Natural killer cell (primary cell): ENCODE measurements around the gene IL1RAPL1. TPM values are rescaled to one million over a fixed set of nuclear protein-coding genes. Genes with fewer than 3 reads are reported as not detected.

ENCODE experiments used
- ATAC-seq, 3 donors: fragments of 150-1000 bp in 2 of 3; fragments of 200-7000 bp in 1 of 3; cut with Tn5 transposase; 1 replicate in 1 of 3; 2 replicates in 2 of 3; pipeline ENCODE4 v1.10.0; 2021; ENCODE audit warnings: mild to moderate bottlenecking in 2 of 3, moderate library complexity in 2 of 3
- DNase-seq, 2 donors: peaks; one replicate each; pipeline versions ENCODE4 v3.0.0 to v3.0.0-alpha.2; 2013 to 2021; ENCODE audit warnings: mixed read lengths in 1 of 2
- H3K27ac ChIP-seq: one replicate; pipeline ENCODE4 v1.5.1; 2013; ENCODE audit warnings: mild to moderate bottlenecking, low read length
- H3K27me3 ChIP-seq: one replicate; pipeline ENCODE4 v1.6.1; 2013; ENCODE audit warnings: low read length; ENCODE audit not compliant: control insufficient read depth, insufficient read depth
- H3K36me3 ChIP-seq: one replicate; pipeline ENCODE4 v1.6.1; 2013; ENCODE audit warnings: low read length; ENCODE audit not compliant: control insufficient read depth, insufficient read depth
- H3K4me1 ChIP-seq: one replicate; pipeline ENCODE4 v1.6.1; 2013; ENCODE audit warnings: low read length; ENCODE audit not compliant: control insufficient read depth, insufficient read depth
- H3K4me3 ChIP-seq: one replicate; pipeline ENCODE4 v1.5.1; 2013; ENCODE audit warnings: low read length
- H3K9me3 ChIP-seq: one replicate; pipeline ENCODE4 v1.6.1; 2013; ENCODE audit warnings: low read length; ENCODE audit not compliant: control insufficient read depth, insufficient read depth
- H3K27ac Mint-ChIP-seq, 2 donors: one replicate each; pipeline ENCODE4 v1.8.0; 2022; ENCODE audit warnings: mild to moderate bottlenecking in 2 of 2, mixed read lengths in 2 of 2, moderate library complexity in 1 of 2
- H3K27me3 Mint-ChIP-seq, 2 donors: one replicate each; pipeline ENCODE4 v1.8.0; 2022; ENCODE audit warnings: low read depth in 2 of 2, mixed read lengths in 2 of 2
- H3K36me3 Mint-ChIP-seq: one replicate; pipeline ENCODE4 v1.8.0; 2022; ENCODE audit warnings: mixed read lengths
- H3K4me1 Mint-ChIP-seq, 2 donors: one replicate each; pipeline ENCODE4 v1.8.0; 2022; ENCODE audit warnings: mixed read lengths in 2 of 2
- H3K4me3 Mint-ChIP-seq: one replicate; pipeline ENCODE4 v1.8.0; 2022; ENCODE audit warnings: mild to moderate bottlenecking, moderate library complexity, mixed read lengths
- H3K9me3 Mint-ChIP-seq, 2 donors: one replicate each; pipeline ENCODE4 v1.8.0; 2022; ENCODE audit warnings: mixed read lengths in 2 of 2
- WGBS: methylation state at CpG from one replicate; pipeline ENCODE4 v1.1.7; 2013; ENCODE audit warnings: missing lambda C conversion rate; ENCODE audit not compliant: insufficient coverage; 5-methylcytosine and 5-hydroxymethylcytosine counted together
- intact Hi-C: fragments of 100-400 bp; cut with micrococcal nuclease; formaldehyde crosslinking; loops from one replicate; pipeline ENCODE4 v1.14.2; 2022
- total RNA-seq, 4 donors: library from RNA; stranded (reverse); fragments of 120-200 nt in 1 of 4; gene quantifications; one replicate each; pipeline versions ENCODE4 v1.2.3 to v1.2.4, GENCODE V29; 2013 to 2022
- TF ChIP-seq, protein P1 (sequence below): fragments of 200-600 bp; IDR thresholded peaks from one replicate; pipeline ENCODE4 v1.8.0; 2022; ENCODE audit warnings: antibody characterized with exemption

The IL1RAPL1 gene
- total RNA-seq, 3 donors from 2014 or later (not counting 1 experiment from before 2014, with no cell fraction given), result not detected

DNA sequence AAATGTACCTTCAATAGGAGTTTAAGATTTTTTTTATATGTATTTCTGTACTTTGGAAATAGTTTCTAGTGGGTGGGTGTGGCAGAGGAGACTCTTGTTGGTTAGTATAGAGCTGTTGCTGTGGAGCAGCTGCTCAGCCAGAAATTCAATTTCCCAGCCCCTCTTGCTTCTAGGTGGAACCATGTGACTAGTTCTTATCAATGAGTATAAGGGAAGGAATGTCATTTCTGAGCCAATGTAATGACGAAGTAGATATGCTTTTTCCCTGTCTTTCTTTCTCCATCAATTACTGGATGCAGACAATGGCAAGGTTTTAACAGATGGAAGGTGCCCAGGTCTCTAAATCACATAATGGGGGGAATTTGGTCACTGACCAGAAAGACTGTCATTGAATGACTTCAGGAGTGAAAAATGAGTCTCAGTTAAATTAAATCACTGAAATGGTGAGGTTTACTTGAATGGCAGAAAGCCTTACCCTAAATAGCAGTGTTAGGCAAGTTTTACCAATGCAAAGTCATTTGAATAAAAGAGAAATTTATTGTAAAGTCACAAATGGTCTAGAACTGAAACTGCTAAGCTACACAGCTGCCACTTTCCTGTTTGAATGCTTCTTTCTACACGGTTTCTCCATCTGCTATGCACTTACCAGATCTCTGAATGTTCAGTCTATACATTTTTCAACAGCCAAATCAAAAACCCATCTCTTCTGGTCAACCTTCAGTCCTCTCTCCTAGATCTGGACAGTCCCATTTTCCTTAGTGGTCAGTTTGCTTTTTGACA, 832.7 kb downstream of the IL1RAPL1 start:
- no peak overlapping the region for H3K4me3 Mint-ChIP-seq
- no peak for ATAC-seq
- 33% methylated on average over 1 of the region's 2 CpGs for WGBS
- H3K9me3 ChIP-seq, result no peaks in the 10 kb centered on the region
- H3K27ac ChIP-seq, result no peak overlapping the region
- no peak overlapping the region for H3K4me3 ChIP-seq
- intact Hi-C loops, result no loop called here
- H3K4me1 Mint-ChIP-seq, result no peaks in the 10 kb centered on the region
- H3K9me3 Mint-ChIP-seq, result peaks cover 4 to 12% of the 10 kb centered on the region in 2 donors
- H3K36me3 Mint-ChIP-seq, result no peaks in the 10 kb centered on the region
- no peak overlapping the region for H3K27ac Mint-ChIP-seq
- DNase-seq, result no peak
- no peaks in the 10 kb centered on the region for H3K27me3 Mint-ChIP-seq
- H3K36me3 ChIP-seq, result no peaks in the 10 kb centered on the region
- no peaks in the 10 kb centered on the region for H3K4me1 ChIP-seq
- no peaks in the 10 kb centered on the region for H3K27me3 ChIP-seq
- TF ChIP-seq, protein P1, sequence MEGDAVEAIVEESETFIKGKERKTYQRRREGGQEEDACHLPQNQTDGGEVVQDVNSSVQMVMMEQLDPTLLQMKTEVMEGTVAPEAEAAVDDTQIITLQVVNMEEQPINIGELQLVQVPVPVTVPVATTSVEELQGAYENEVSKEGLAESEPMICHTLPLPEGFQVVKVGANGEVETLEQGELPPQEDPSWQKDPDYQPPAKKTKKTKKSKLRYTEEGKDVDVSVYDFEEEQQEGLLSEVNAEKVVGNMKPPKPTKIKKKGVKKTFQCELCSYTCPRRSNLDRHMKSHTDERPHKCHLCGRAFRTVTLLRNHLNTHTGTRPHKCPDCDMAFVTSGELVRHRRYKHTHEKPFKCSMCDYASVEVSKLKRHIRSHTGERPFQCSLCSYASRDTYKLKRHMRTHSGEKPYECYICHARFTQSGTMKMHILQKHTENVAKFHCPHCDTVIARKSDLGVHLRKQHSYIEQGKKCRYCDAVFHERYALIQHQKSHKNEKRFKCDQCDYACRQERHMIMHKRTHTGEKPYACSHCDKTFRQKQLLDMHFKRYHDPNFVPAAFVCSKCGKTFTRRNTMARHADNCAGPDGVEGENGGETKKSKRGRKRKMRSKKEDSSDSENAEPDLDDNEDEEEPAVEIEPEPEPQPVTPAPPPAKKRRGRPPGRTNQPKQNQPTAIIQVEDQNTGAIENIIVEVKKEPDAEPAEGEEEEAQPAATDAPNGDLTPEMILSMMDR, result no peak

DNA sequence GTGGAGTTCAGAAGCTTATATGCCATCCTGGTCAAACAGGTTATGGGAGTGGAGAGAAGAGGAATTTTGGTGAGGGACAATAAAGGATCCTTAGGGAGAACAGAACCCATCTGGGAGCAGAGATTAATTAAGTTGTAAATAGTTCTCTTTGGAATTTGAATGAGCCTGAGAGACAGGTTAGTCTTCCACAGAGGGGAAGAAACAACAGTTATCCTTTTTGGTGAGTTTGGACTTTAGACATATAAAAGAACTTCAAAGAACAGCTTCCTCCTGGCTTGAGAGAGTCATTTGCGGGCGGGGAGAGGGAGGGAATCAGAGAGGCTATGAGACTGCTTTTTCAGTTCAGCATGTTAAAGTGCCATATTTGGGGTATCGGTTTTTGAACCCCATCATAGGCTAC, 834.8 kb downstream of the IL1RAPL1 start:
- Mint-ChIP-seq H3K27ac (no peak overlapping the region), H3K4me1 (no peaks in the 10 kb centered on the region), H3K9me3 (peaks cover 2 to 12% of the 10 kb centered on the region in 2 donors), H3K36me3 (no peaks in the 10 kb centered on the region), H3K27me3 (no peaks in the 10 kb centered on the region), H3K4me3 (no peak overlapping the region)
- Histone ChIP-seq H3K4me1 (no peaks in the 10 kb centered on the region), H3K27me3 (no peaks in the 10 kb centered on the region), H3K9me3 (no peaks in the 10 kb centered on the region), H3K27ac (no peak overlapping the region), H3K36me3 (no peaks in the 10 kb centered on the region), H3K4me3 (no peak overlapping the region)
- ATAC-seq (no peak), DNase-seq (no peak)
- intact Hi-C loops, result no loop called here
- WGBS, result 100% methylated on average over 1 of the region's 3 CpGs
- TF ChIP-seq, protein P1, result no peak

DNA sequence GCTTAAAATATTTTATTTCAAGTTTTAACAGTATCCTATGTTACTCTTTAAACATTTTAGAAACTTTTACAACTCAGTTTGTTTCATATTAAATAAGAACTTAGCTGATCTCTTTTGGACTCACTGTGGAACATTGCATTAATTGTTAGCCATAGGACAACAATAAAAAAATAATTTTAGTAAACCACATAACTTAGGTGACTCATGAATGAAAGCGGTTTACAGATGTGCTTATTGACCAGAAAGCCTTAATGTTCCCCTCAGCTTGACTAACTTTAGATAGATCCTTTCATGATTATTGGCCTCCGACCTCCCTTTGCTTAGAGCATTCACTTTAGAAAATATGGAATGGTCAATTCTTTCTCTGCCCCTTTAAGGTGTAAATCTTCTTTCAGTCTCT, 844.6 kb downstream of the IL1RAPL1 start:
- Histone ChIP-seq H3K4me3 (no peak overlapping the region), H3K27ac (no peak overlapping the region), H3K36me3 (no peaks in the 10 kb centered on the region), H3K27me3 (no peaks in the 10 kb centered on the region), H3K9me3 (no peaks in the 10 kb centered on the region), H3K4me1 (no peaks in the 10 kb centered on the region)
- ATAC-seq (no peak), DNase-seq (no peak)
- Mint-ChIP-seq H3K27ac (no peak overlapping the region), H3K27me3 (no peaks in the 10 kb centered on the region), H3K9me3 (peaks cover 7% of the 10 kb centered on the region in 2 donors), H3K36me3 (no peaks in the 10 kb centered on the region), H3K4me3 (no peak overlapping the region), H3K4me1 (no peaks in the 10 kb centered on the region)
- intact Hi-C loops, result no loop called here
- TF ChIP-seq, protein P1, result no peak
- no CpG with 5 or more reads among the region's 2 CpGs for WGBS

DNA sequence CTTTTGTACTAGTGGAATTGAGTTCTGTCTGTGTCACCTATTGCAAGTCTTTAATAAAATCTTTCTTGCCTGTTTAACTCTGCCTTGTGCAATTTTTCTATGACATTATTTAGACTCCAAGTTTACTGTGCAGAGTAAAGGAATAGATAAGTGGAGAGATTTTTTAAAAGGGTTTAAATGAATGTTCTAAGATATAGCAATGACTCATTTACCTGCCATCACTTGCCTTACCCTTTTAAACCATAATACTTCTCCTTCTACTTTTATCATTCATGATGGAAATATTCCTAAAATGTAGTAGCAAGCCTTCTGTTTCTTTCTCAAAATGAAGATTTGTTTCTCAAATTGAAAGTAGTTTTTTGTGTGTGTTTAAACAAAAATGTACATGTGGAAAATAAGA, 845.3 kb downstream of the IL1RAPL1 start:
- Histone ChIP-seq H3K4me3 (no peak overlapping the region), H3K36me3 (no peaks in the 10 kb centered on the region), H3K4me1 (no peaks in the 10 kb centered on the region), H3K27ac (no peak overlapping the region), H3K9me3 (no peaks in the 10 kb centered on the region), H3K27me3 (no peaks in the 10 kb centered on the region)
- intact Hi-C loops, result no loop called here
- Mint-ChIP-seq H3K27me3 (no peaks in the 10 kb centered on the region), H3K4me1 (no peaks in the 10 kb centered on the region), H3K27ac (no peak overlapping the region), H3K9me3 (peaks cover 7% of the 10 kb centered on the region in 2 donors), H3K4me3 (no peak overlapping the region), H3K36me3 (no peaks in the 10 kb centered on the region)
- TF ChIP-seq, protein P1, result no peak
- ATAC-seq (no peak), DNase-seq (no peak)
